Neuronal stem cell (in vitro differentiated cells): Measurements from ENCODE around the gene TP63.

Experiments used
- DNase-seq: peaks from one replicate; pipeline ENCODE4 v3.0.0-alpha.2; 2013; ENCODE audit warnings: low spot score
- H2AFZ ChIP-seq: one replicate; pipeline ENCODE4 v1.6.1; 2013; ENCODE audit warnings: mild to moderate bottlenecking, low read length, inconsistent platforms
- H2AK5ac ChIP-seq: 2 replicates; pipeline ENCODE4 v1.6.1; 2013; ENCODE audit warnings: low read depth, mild to moderate bottlenecking, inconsistent platforms, low read length, moderate library complexity, mixed read lengths
- H2BK120ac ChIP-seq: 2 replicates; pipeline ENCODE4 v1.6.1; 2013; ENCODE audit warnings: low read depth, mild to moderate bottlenecking, inconsistent platforms, low read length, moderate library complexity, mixed read lengths
- H2BK12ac ChIP-seq: one replicate; pipeline ENCODE4 v1.6.1; 2013; ENCODE audit warnings: low read length, inconsistent platforms
- H2BK15ac ChIP-seq: 2 replicates; pipeline ENCODE4 v1.6.1; 2013; ENCODE audit warnings: mild to moderate bottlenecking, low read length, inconsistent platforms, mixed read lengths
- H2BK5ac ChIP-seq: one replicate; pipeline ENCODE4 v1.6.1; 2013; ENCODE audit warnings: inconsistent platforms, mild to moderate bottlenecking, low read length, moderate library complexity
- H3K14ac ChIP-seq: one replicate; pipeline ENCODE4 v1.6.1; 2013; ENCODE audit warnings: low read length, inconsistent platforms
- H3K18ac ChIP-seq: 2 replicates; pipeline ENCODE4 v1.6.1; 2013; ENCODE audit warnings: low read length, inconsistent platforms
- H3K23ac ChIP-seq: 2 replicates; pipeline ENCODE4 v1.6.1; 2013; ENCODE audit warnings: low read depth, mild to moderate bottlenecking, mixed read lengths, low read length, inconsistent platforms; ENCODE audit not compliant: poor library complexity
- H3K27ac ChIP-seq: replicated peaks from 3 replicates; pipeline ENCODE4 v1.5.1; 2013; ENCODE audit warnings: low read length, inconsistent platforms
- H3K27me3 ChIP-seq, 3 experiments: 2 replicates each; pipeline ENCODE4 v1.6.1; 2013; ENCODE audit warnings: low read length in 3 of 3, mild to moderate bottlenecking in 2 of 3, inconsistent platforms in 1 of 3, low read depth in 1 of 3, mixed read lengths in 1 of 3, moderate library complexity in 1 of 3; ENCODE audit not compliant: control insufficient read depth in 3 of 3, insufficient read depth in 3 of 3
- H3K36me3 ChIP-seq, 2 donors: replicated peaks in 1 of 2; 2 replicates each; pipeline ENCODE4 v1.6.1; 2013; ENCODE audit warnings: low read length in 2 of 2; ENCODE audit not compliant: control insufficient read depth in 2 of 2, insufficient read depth in 2 of 2
- H3K4ac ChIP-seq: 2 replicates; pipeline ENCODE4 v1.6.1; 2013; ENCODE audit warnings: inconsistent platforms, mild to moderate bottlenecking, low read length, moderate library complexity
- H3K4me1 ChIP-seq, 2 donors: 1 replicate in 1 of 2; 2 replicates in 1 of 2; pipeline ENCODE4 v1.6.1; 2013; ENCODE audit warnings: low read length in 2 of 2, low read depth in 1 of 2; ENCODE audit not compliant: control insufficient read depth in 2 of 2, insufficient read depth in 1 of 2
- H3K4me2 ChIP-seq: one replicate; pipeline ENCODE4 v1.6.1; 2013; ENCODE audit warnings: mild to moderate bottlenecking, low read length, inconsistent platforms; ENCODE audit not compliant: insufficient read depth, poor library complexity, severe bottlenecking
- H3K4me3 ChIP-seq, 2 donors: 2 replicates each; pipeline ENCODE4 v1.5.1; 2013; ENCODE audit warnings: low read length in 2 of 2, mild to moderate bottlenecking in 2 of 2, inconsistent platforms in 1 of 2, moderate library complexity in 1 of 2
- H3K79me1 ChIP-seq: one replicate; pipeline ENCODE4 v1.6.1; 2013; ENCODE audit warnings: low read depth, mild to moderate bottlenecking, inconsistent platforms, low read length, moderate library complexity
- H3K9ac ChIP-seq: one replicate; pipeline ENCODE4 v1.6.1; 2013; ENCODE audit warnings: mild to moderate bottlenecking, low read depth, low read length, inconsistent platforms; ENCODE audit not compliant: poor library complexity
- H3K9me3 ChIP-seq, 2 donors: replicated peaks in 1 of 2; 2 replicates each; pipeline versions ENCODE3 to v1.6.1; 2013; ENCODE audit warnings: low read length in 2 of 2, mild to moderate bottlenecking in 2 of 2, inconsistent platforms in 1 of 2, low read depth in 1 of 2, mixed read lengths in 1 of 2, moderate library complexity in 1 of 2; ENCODE audit not compliant: control insufficient read depth in 2 of 2, insufficient read depth in 1 of 2
- H4K8ac ChIP-seq: one replicate; pipeline ENCODE4 v1.6.1; 2013; ENCODE audit warnings: low read depth, mild to moderate bottlenecking, inconsistent platforms, low read length, moderate library complexity
- H4K91ac ChIP-seq: one replicate; pipeline ENCODE4 v1.6.1; 2013; ENCODE audit warnings: low read length, low read depth, mild to moderate bottlenecking, inconsistent platforms; ENCODE audit not compliant: poor library complexity
- WGBS, 2 donors: extraction: QIAGEN DNeasy Blood & Tissue Kit; methylation state at CpG; one replicate each; pipeline ENCODE4 v1.1.7; 2013; ENCODE audit warnings: missing lambda C conversion rate in 2 of 2, mixed read lengths in 1 of 2; ENCODE audit not compliant: insufficient read length in 2 of 2, insufficient replicate concordance in 1 of 2; ENCODE audit errors: extremely low coverage in 2 of 2; 5-methylcytosine and 5-hydroxymethylcytosine counted together

The TP63 gene

GRCh38 chr3:189941125-189941524 lies 309.9 kb downstream of the TP63 start:
- Histone ChIP-seq H4K8ac (no peak overlapping the region), H2BK15ac (no peak overlapping the region), H2AFZ (no peak overlapping the region), H3K4me2 (no peak overlapping the region), H4K91ac (no peak overlapping the region), H3K4ac (no peak overlapping the region), H3K36me3 (no peaks in the 10 kb centered on the region), H3K4me3 (no peak overlapping the region), H3K18ac (no peak overlapping the region), H2BK5ac (no peak overlapping the region), H3K23ac (no peak overlapping the region), H3K9ac (no peak overlapping the region), H3K27me3 (peaks cover 0 to 2% (median 0%) of the 10 kb centered on the region in 3 experiments), H3K9me3 (no peaks in the 10 kb centered on the region), H2BK12ac (no peak overlapping the region), H3K4me1 (peaks cover 0 to 3% of the 10 kb centered on the region in 2 donors), H2BK120ac (no peak overlapping the region), H3K27ac (no peak overlapping the region), H3K14ac (no peak overlapping the region), H2AK5ac (no peak overlapping the region), H3K79me1 (no peaks in the 10 kb centered on the region)
- no peak for DNase-seq
- no CpG with 5 or more reads among the region's 5 CpGs for WGBS, 2 donors

- Histone ChIP-seq H3K36me3 (no peaks in the 10 kb centered on the region), H4K8ac (no peak overlapping the region), H3K9me3 (no peaks in the 10 kb centered on the region), H3K4ac (no peak overlapping the region), H3K4me3 (no peak overlapping the region), H3K27me3 (peaks cover 0 to 4% (median 0%) of the 10 kb centered on the region in 3 experiments), H2BK15ac (no peak overlapping the region), H3K18ac (no peak overlapping the region), H3K9ac (no peak overlapping the region), H3K23ac (no peak overlapping the region), H3K4me1 (peaks cover 0 to 3% of the 10 kb centered on the region in 2 donors), H3K4me2 (no peak overlapping the region), H2AK5ac (no peak overlapping the region), H3K14ac (no peak overlapping the region), H3K79me1 (no peaks in the 10 kb centered on the region), H2BK120ac (no peak overlapping the region), H2BK5ac (no peak overlapping the region), H2BK12ac (no peak overlapping the region), H2AFZ (no peak overlapping the region), H4K91ac (no peak overlapping the region), H3K27ac (no peak overlapping the region)
- no peak for DNase-seq
- WGBS, 2 donors: no CpG with 5 or more reads among the region's 2 CpGs
Observed at GRCh38 chr3:189941679-189942078, 310.5 kb downstream of the TP63 start.

GRCh38 chr3:189942948-189943347 lies 311.8 kb downstream of the TP63 start:
- H2AK5ac ChIP-seq: no peak overlapping the region
- H2BK12ac ChIP-seq: no peak overlapping the region
- no peak overlapping the region for H2BK120ac ChIP-seq
- no CpG with 5 or more reads among the region's 3 CpGs for WGBS, 2 donors
- no peak overlapping the region for H3K23ac ChIP-seq
- no peak overlapping the region for H3K14ac ChIP-seq
- no peak overlapping the region for H3K27ac ChIP-seq
- no peak overlapping the region for H2BK5ac ChIP-seq
- H2AFZ ChIP-seq: no peak overlapping the region
- no peaks in the 10 kb centered on the region for H3K9me3 ChIP-seq
- H3K4me2 ChIP-seq: no peak overlapping the region
- H3K4me1 ChIP-seq: peaks cover 0 to 3% of the 10 kb centered on the region in 2 donors
- H3K27me3 ChIP-seq: peaks cover 0 to 4% (median 0%) of the 10 kb centered on the region in 3 experiments
- H3K36me3 ChIP-seq: no peaks in the 10 kb centered on the region
- no peak overlapping the region for H3K4ac ChIP-seq
- no peaks in the 10 kb centered on the region for H3K79me1 ChIP-seq
- H4K91ac ChIP-seq: no peak overlapping the region
- DNase-seq: no peak
- no peak overlapping the region for H3K4me3 ChIP-seq
- H3K18ac ChIP-seq: no peak overlapping the region
- H3K9ac ChIP-seq: no peak overlapping the region
- no peak overlapping the region for H4K8ac ChIP-seq
- no peak overlapping the region for H2BK15ac ChIP-seq

GRCh38 chr3:189944285-189945145 lies 313.3 kb downstream of the TP63 start:
- Histone ChIP-seq H3K14ac (no peak overlapping the region), H3K4me3 (no peak overlapping the region), H3K79me1 (no peaks in the 10 kb centered on the region), H2BK5ac (no peak overlapping the region), H4K8ac (no peak overlapping the region), H3K4me1 (peaks cover 0 to 3% of the 10 kb centered on the region in 2 donors), H3K27me3 (peaks cover 0 to 4% (median 0%) of the 10 kb centered on the region in 3 experiments), H3K9ac (no peak overlapping the region), H3K23ac (no peak overlapping the region), H3K36me3 (no peaks in the 10 kb centered on the region), H3K4ac (no peak overlapping the region), H2BK15ac (no peak overlapping the region), H2BK120ac (no peak overlapping the region), H2AFZ (no peak overlapping the region), H3K4me2 (no peak overlapping the region), H2BK12ac (no peak overlapping the region), H2AK5ac (no peak overlapping the region), H3K9me3 (no peaks in the 10 kb centered on the region), H3K27ac (no peak overlapping the region), H4K91ac (no peak overlapping the region), H3K18ac (no peak overlapping the region)
- WGBS, 2 donors: no CpG with 5 or more reads among the region's 14 CpGs
- DNase-seq: no peak
